Posterior cingulate gyrus (tissue), 11 donors: ENCODE results near the gene PTGER2.

Experiments used
- DNase-seq, 10 donors: peaks; one replicate each; pipeline versions ENCODE4 v3.0.0 to v3.0.0-alpha.2; 2020 to 2021; ENCODE audit warnings: mixed read lengths in 3 of 10
- intact Hi-C: fragments of 100-400 bp; cut with DNase I; formaldehyde crosslinking; loops from one replicate; pipeline ENCODE4 v1.15.1; 2023

PTGER2 gene

GRCh38 chr14:52333823-52334657, 19.9 kb downstream of the PTGER2 start:
- intact Hi-C loops, result no loop called here
- no peak for DNase-seq

- no peak for DNase-seq
- intact Hi-C loops, result no loop called here
Observed at GRCh38 chr14:52336241-52336640, 22.1 kb downstream of the PTGER2 start.

GRCh38 chr14:52338051-52338681, 24.1 kb downstream of the PTGER2 start:
- no peak for DNase-seq
- intact Hi-C loops, result no loop called here

GRCh38 chr14:52339262-52339661, 25.1 kb downstream of the PTGER2 start:
- intact Hi-C loops, result no loop called here
- DNase-seq, result no peak

DNA sequence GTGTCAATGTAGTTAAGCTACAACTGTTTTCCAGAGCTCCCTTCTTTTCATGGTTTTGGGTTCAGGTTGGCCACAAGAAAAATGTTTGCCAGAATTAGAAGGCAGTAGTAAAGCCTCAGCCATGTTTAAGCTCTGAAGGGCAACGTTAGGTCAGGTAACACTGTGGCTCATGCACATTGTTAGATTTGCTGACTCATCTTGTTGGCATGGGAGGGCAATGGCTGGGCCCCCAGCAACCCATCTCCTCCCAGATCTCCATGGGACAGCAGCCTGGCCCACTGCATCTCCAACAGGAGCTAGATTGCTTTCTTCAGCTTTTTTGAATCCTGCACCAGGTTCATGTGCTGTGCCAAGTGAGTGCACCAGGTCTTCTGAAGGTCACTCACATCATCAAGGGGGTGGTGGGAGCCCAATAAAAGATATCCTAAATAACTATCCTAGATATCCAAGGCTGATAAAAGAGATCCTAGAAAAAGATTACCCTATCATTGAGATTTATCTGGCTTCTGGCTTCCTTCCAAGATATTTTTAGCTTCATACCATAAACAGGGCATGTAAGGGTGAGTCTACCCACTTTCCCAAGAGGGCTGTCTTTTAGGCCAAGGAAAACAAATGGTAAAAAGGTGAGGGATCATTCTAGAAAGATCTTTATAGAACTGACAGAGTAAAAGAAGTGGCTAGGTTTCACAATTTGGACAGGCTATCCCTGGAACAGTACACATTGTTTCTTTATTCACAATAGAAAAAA, 28.9 kb downstream of the PTGER2 start:
- intact Hi-C loops, result no loop called here
- no peak for DNase-seq

- intact Hi-C loops, result no loop called here
Observed at GRCh38 chr14:52346778-52347177, 32.7 kb downstream of the PTGER2 start.

GRCh38 chr14:52348279-52348678, 34.2 kb downstream of the PTGER2 start:
- intact Hi-C loops, result no loop called here
- DNase-seq, result no peak

More at GRCh38 chr14:52346778-52347177, 32.7 kb downstream of the PTGER2 start:
- DNase-seq, result no peak

DNA sequence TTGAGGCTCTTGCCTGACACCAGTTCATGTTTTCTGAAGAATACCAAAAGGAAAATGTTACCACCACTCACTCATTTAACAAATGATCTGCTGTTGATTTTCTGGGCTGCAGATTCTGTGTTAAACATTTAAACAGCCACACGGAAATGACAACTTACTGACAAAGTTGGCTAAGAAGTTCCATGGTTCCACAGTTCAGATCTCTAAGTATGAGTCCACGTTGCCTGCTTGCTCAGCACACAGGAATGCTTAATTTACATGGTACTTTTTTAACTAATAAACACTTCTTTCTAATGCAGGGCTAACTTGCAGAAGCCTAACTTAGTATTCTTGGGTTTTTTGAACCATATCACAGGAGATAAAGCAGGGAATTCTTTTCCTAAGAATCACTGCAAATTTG, 34.7 kb downstream of the PTGER2 start:
- intact Hi-C loops, result no loop called here
- no peak for DNase-seq

GRCh38 chr14:52349731-52350130, 35.6 kb downstream of the PTGER2 start:
- no peak for DNase-seq
- intact Hi-C loops, result no loop called here

- DNase-seq, result no peak
- intact Hi-C loops, result no loop called here
Observed at GRCh38 chr14:52350445-52350844, 36.3 kb downstream of the PTGER2 start.

GRCh38 chr14:52351233-52352060, 37.3 kb downstream of the PTGER2 start:
- intact Hi-C loops, result no loop called here
- DNase-seq, result no peak

- intact Hi-C loops, result no loop called here
- DNase-seq, result no peak
Observed at GRCh38 chr14:52352061-52352491, 38.0 kb downstream of the PTGER2 start.

- no peak for DNase-seq
- intact Hi-C loops, result no loop called here
Observed at GRCh38 chr14:52352569-52352968, 38.5 kb downstream of the PTGER2 start.

DNA sequence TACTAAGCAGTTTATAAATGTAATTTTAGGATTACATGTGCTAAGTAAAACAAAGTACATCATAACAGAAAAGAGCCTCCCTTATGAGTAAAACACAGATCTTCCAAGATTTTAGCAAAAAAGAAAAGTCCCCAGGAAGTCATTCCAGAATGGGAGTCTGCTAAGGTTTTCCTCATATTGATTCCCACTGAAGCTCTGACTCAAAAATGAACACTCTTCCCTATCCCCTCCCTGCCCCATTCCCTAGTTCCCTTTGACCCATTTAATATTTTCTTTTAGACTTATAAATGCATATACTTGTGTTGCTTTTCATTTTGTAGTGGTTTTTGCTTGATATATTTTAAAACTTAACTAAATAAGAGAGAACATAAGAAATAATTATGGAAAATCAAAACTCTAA, 40.1 kb downstream of the PTGER2 start:
- intact Hi-C loops, result no loop called here
- DNase-seq, result no peak

DNA sequence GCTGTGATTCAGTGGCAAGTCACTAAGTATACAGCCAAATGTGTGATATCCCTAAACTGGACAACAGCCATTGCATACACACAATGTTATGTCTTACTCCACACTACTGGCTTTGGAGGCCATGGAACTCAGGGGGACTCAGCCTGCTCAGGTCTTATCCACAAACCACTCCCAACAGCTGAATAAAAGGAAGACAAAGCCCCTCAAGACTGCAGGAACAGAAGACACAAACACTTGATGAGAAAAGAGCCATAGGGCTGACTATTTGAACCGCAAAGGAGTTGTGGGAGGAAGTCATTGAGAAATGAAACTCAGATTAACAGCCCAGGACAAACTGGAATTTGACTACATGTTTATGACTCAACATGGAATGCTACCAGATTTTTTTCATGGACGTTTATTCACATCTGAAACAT, 40.9 kb downstream of the PTGER2 start:
- intact Hi-C loops, result no loop called here
- DNase-seq, result no peak

GRCh38 chr14:52355526-52355925, 41.4 kb downstream of the PTGER2 start:
- intact Hi-C loops, result no loop called here

DNA sequence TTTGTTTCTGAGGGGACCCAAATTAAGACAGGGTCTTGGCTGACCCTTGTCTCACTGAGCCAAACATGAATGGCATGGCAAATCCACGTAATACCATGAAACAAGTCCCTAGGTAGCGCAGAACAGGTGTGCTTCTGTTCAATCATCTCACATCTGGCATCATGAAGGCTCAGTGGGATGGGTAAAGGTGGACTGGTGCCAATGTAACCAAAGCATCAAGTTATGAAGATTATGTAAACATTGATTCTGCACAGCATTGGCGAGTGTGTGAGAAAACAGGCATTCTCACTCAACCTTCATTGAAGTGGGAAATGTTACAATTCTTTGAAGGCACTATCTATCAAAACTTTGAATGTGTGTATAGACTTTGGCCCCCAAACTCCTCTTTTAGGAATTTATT, 41.9 kb downstream of the PTGER2 start:
- intact Hi-C loops, result no loop called here
- DNase-seq, result no peak

More at GRCh38 chr14:52355526-52355925, 41.4 kb downstream of the PTGER2 start:
- no peak for DNase-seq

- no peak for DNase-seq
- intact Hi-C loops, result no loop called here
Observed at GRCh38 chr14:52360831-52361230, 46.7 kb downstream of the PTGER2 start.

GRCh38 chr14:52363041-52363704, 49.1 kb downstream of the PTGER2 start:
- no peak for DNase-seq
- intact Hi-C loops, result no loop called here

GRCh38 chr14:52363961-52364360, 49.8 kb downstream of the PTGER2 start:
- intact Hi-C loops, result no loop called here
- no peak for DNase-seq
